Activated CD8-positive, alpha-beta T cell treated with anti-CD3 and anti-CD28 coated beads for 36 hours (primary cell): ENCODE results near the gene TWF2. TPM values are rescaled to one million over a fixed set of nuclear protein-coding genes. Genes with fewer than 3 reads are reported as not detected.

ENCODE experiments used
- ATAC-seq: fragments of 200-7000 bp; cut with Tn5 transposase; one replicate; pipeline ENCODE4 v1.10.0; 2021; ENCODE audit warnings: mild to moderate bottlenecking, moderate library complexity
- CTCF ChIA-PET: fragments of 350-600 bp; sonication (Branson Sonifier 250); formaldehyde crosslinking; loops from one replicate; lab custom pipeline; 2021; ENCODE audit warnings: antibody characterized with exemption; lab: Charles Lee
- POLR2A ChIA-PET: fragments of 350-600 bp; sonication (Branson Sonifier 250); formaldehyde crosslinking; loops from one replicate; lab custom pipeline; 2021; ENCODE audit warnings: antibody characterized with exemption; lab: Charles Lee
- DNase-seq: peaks from one replicate; pipeline ENCODE4 v3.0.0-alpha.2; 2020
- H3K27ac Mint-ChIP-seq: one replicate; pipeline ENCODE4 v1.8.0; 2021; ENCODE audit warnings: mild to moderate bottlenecking, mixed read lengths
- H3K27me3 Mint-ChIP-seq: one replicate; pipeline ENCODE4 v1.8.0; 2021; ENCODE audit warnings: mixed read lengths
- H3K36me3 Mint-ChIP-seq: one replicate; pipeline ENCODE4 v1.8.0; 2021; ENCODE audit warnings: low read depth, mixed read lengths
- H3K4me1 Mint-ChIP-seq: one replicate; pipeline ENCODE4 v1.8.0; 2021; ENCODE audit warnings: low read depth, mixed read lengths
- H3K4me3 Mint-ChIP-seq: one replicate; pipeline ENCODE4 v1.8.0; 2021; ENCODE audit warnings: mild to moderate bottlenecking, moderate library complexity, mixed read lengths
- H3K9me3 Mint-ChIP-seq: one replicate; pipeline ENCODE4 v1.8.0; 2021; ENCODE audit warnings: mixed read lengths
- intact Hi-C: fragments of 100-400 bp; cut with micrococcal nuclease; formaldehyde crosslinking; loops from one replicate; pipeline ENCODE4 v1.10.0; 2022
- total RNA-seq, 2 experiments: library from RNA; stranded (reverse); gene quantifications; one replicate each; pipeline ENCODE4 v1.2.3, GENCODE V29; 2021
- TF ChIP-seq, protein P1 (sequence below): fragments of 200-600 bp; IDR thresholded peaks from one replicate; pipeline ENCODE4 v1.8.0; 2022; ENCODE audit warnings: antibody characterized with exemption, mild to moderate bottlenecking

Gene TWF2
- total RNA-seq, 2 experiments from 2014 or later = 137 TPM

DNA sequence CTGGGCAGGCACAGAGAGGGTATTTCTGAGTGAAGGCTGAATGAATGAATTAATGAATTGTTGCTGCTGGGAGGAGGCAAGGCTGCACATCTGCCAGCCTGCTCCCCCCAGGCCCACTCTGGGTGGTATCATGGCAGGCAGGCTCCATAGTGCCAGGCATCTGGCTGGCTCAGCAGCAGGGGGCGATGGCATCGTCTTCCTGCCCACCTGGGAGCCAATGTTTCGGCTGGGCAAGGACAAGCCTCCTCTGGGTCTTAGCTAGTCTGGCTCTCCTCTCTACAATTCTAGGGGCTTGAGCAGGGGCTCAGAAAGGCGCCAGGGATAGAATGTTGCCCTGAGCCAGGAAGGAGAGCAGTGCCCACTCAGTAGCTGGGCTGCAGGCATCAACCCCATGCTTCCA lies 11.8 kb downstream of the TWF2 start:
- CTCF ChIA-PET = interaction anchor here (0.7 to 11.9 kb wide), 8 partner anchors 8 to 111 kb away, joined by 3 to 223 read pairs (median 4); partner anchors contain the start of genes TWF2 and WDR82
- no peak for DNase-seq
- peaks cover 65% of the 10 kb centered on the region for H3K4me1 Mint-ChIP-seq
- POLR2A ChIA-PET = interaction anchor here (0.7 to 33.3 kb wide), 4 partner anchors 11 to 50 kb away, joined by 3 to 949 read pairs (median 56); partner anchors contain the start of genes GLYCTK, TWF2 and WDR82
- no peak overlapping the region for H3K4me3 Mint-ChIP-seq
- intact Hi-C loops = no loop called here
- TF ChIP-seq, protein P1, sequence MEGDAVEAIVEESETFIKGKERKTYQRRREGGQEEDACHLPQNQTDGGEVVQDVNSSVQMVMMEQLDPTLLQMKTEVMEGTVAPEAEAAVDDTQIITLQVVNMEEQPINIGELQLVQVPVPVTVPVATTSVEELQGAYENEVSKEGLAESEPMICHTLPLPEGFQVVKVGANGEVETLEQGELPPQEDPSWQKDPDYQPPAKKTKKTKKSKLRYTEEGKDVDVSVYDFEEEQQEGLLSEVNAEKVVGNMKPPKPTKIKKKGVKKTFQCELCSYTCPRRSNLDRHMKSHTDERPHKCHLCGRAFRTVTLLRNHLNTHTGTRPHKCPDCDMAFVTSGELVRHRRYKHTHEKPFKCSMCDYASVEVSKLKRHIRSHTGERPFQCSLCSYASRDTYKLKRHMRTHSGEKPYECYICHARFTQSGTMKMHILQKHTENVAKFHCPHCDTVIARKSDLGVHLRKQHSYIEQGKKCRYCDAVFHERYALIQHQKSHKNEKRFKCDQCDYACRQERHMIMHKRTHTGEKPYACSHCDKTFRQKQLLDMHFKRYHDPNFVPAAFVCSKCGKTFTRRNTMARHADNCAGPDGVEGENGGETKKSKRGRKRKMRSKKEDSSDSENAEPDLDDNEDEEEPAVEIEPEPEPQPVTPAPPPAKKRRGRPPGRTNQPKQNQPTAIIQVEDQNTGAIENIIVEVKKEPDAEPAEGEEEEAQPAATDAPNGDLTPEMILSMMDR = no peak
- no peak for ATAC-seq
- peak overlapping the region; percentile 85 for H3K27ac Mint-ChIP-seq
- no peaks in the 10 kb centered on the region for H3K9me3 Mint-ChIP-seq
- no peaks in the 10 kb centered on the region for H3K27me3 Mint-ChIP-seq
- H3K36me3 Mint-ChIP-seq = peaks cover 21% of the 10 kb centered on the region

DNA sequence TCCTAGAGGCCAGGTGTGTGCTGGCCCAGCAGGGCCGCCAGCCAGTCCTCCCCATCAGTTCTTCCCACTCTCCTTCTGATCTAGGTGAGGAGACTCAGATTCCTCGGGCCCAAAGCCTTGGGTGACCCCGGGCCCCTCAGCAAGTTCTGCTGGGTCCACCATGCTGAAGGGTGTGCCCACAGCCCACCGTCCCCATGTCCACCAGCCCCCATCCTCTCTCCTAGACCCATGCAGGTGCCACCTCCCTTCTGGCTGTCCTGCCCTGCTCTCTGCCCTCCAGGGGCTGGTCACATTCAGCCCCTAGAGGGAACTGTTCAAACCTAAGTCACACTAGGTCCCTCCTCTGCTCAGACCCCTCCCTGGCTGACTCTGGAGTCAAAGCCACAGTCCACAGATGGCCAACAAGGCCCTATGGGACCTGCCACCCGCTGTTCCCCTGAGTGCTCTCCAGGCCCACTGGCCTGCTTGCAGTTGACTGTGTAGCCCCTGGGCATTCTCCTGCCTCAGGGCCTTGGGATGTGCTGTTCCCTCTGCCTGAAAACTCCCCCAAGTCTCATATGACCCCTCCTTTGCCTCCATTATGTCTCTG lies 12.6 kb downstream of the TWF2 start:
- Mint-ChIP-seq H3K4me3 (peak overlapping the region; percentile 62), H3K9me3 (no peaks in the 10 kb centered on the region), H3K27me3 (no peaks in the 10 kb centered on the region), H3K27ac (peak overlapping the region; percentile 85), H3K4me1 (peaks cover 66% of the 10 kb centered on the region), H3K36me3 (peaks cover 15% of the 10 kb centered on the region)
- CTCF ChIA-PET = interaction anchor here (0.7 to 11.9 kb wide), 9 partner anchors 8 to 112 kb away, joined by 4 to 223 read pairs (median 5); partner anchors contain the start of genes TWF2 and WDR82
- POLR2A ChIA-PET = interaction anchor here (1.1 to 33.3 kb wide), 3 partner anchors 12 to 51 kb away, joined by 4 to 949 read pairs (median 107); partner anchors contain the start of genes GLYCTK, TWF2 and WDR82
- TF ChIP-seq, protein P1 = no peak
- no peak for DNase-seq
- intact Hi-C loops = no loop called here
- no peak for ATAC-seq

DNA sequence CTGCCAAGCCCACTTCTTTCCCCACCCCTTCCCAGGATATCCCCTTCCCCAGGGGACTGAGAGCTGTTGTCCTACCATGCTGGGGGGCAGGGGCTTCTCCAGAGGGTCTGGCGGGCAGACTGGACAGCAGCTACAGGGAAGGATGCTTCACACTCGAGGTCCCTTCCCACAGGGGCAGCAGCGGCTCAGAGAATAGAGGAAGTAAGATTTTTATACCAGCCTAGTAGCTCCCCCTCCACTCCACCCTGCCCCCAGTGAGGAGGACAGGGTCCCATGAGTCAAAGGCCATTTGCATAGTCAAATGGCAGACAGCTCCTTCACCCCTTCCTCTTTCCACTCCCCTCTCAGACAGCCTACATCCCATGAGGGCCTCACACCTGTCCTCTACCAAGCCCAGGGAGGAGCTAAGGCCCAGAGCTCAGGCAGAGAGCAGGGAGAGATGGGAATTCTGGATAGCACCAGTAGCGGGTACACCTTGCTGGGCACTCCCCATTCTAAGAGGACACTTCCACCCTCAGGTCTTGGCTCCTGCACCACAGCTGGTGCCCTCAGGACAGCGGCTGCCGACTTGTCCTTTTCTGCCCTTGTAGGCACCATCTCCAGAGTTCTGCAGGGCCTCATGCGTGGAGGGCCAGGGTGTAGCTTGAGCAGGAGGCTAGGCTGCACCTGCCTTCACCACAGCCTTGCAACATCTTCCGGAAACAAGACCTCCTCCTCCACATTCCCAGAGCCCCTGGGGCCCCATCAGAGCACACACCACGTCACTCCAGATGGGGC lies 13.3 kb downstream of the TWF2 start, which contains the start of gene TLR9:
TLR9 (minus strand) TSS at position 194 of the 777 bp plus-strand sequence; CDS start at position 78, 116 bp downstream.
- ChIA-PET POLR2A (interaction anchor here (0.6 to 33.3 kb wide), 4 partner anchors 13 to 52 kb away, joined by 3 to 949 read pairs (median 56); partner anchors contain the start of genes GLYCTK, TWF2 and WDR82), CTCF (interaction anchor here (0.7 to 11.9 kb wide), 6 partner anchors 9 to 221 kb away, joined by 3 to 223 read pairs (median 7); partner anchors contain the start of genes TWF2 and WDR82)
- Mint-ChIP-seq H3K4me1 (peaks cover 70% of the 10 kb centered on the region), H3K27me3 (no peaks in the 10 kb centered on the region), H3K4me3 (peak within 1 kb of the TSS; percentile 62), H3K36me3 (peaks cover 12% of the 10 kb centered on the region), H3K27ac (peak within 1 kb of the TSS; percentile 85), H3K9me3 (no peaks in the 10 kb centered on the region)
- intact Hi-C loops = no loop called here
- DNase-seq (peak; percentile 69), ATAC-seq (peak; percentile 77)
- TF ChIP-seq, protein P1 = no peak

DNA sequence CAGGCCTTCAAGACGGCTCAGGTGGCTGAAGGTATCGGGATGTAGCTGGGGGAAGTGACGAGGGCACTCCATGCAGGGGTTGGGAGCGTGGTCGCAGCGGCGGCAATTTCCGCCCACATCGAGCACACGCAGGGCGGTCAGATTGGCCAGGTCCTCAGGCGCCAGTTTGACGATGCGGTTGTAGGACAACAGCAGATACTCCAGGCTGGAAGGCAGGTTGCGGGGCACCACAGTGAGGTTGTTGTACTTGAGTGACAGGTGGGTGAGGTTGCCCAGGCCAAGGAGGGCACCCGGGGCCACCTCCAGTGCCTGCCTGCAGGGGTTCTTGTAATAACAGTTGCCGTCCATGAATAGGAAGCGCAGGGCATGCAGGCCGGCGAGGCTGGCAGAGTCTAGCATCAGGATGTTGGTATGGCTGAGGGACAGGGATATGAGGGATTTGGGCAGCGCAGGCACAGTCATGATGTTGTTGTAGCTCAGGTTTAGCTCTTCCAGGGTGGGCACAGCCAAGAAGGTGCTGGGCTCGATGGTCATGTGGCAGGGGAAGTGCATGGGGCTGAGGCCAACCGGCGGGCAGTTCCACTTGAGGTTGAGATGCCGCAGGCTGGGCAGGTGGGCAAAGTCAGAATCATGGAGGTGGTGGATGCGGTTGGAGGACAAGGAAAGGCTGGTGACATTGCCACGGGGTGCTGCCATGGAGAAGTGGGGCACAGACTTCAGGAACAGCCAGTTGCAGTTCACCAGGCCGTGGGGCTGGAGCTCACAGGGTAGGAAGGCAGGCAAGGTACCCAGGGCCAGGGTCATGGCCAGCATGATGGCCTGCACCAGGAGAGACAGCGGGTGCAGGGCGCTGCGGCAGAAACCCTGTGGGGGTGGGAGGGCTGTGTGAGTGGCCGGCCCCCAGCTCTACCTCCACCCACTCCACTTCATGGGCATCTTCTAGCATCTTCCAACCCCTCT lies 15.2 kb downstream of the TWF2 start:
- Mint-ChIP-seq H3K36me3 (no peaks in the 10 kb centered on the region), H3K9me3 (no peaks in the 10 kb centered on the region), H3K4me3 (peak overlapping the region; percentile 62), H3K27ac (peak overlapping the region; percentile 85), H3K4me1 (peaks cover 86% of the 10 kb centered on the region), H3K27me3 (no peaks in the 10 kb centered on the region)
- TF ChIP-seq, protein P1 = no peak
- intact Hi-C loops = no loop called here
- no peak for DNase-seq
- ATAC-seq = no peak
- CTCF ChIA-PET = interaction anchor here (1.1 to 11.9 kb wide), 7 partner anchors 11 to 115 kb away, joined by 3 to 223 read pairs (median 13); partner anchors contain the start of genes PPM1M, TWF2 and WDR82
- POLR2A ChIA-PET = interaction anchor here (1.1 to 33.3 kb wide), 5 partner anchors 7 to 54 kb away, joined by 3 to 949 read pairs (median 10); partner anchors contain the start of genes GLYCTK, PPM1M, TWF2 and WDR82
